Loucy (cell line): ENCODE data around the gene MGAM2.

Experiments
- CTCF ChIP-seq: fragments of 200-600 bp; sonication (generic); conservative IDR thresholded peaks from 2 replicates; pipeline ENCODE4 v1.5.1; 2014; ENCODE audit warnings: mild to moderate bottlenecking, antibody characterized with exemption, low read length
- EZH2phosphoT487 ChIP-seq: fragments of 200-600 bp; IDR thresholded peaks from 2 replicates; pipeline ENCODE4 v1.6.1; 2018; ENCODE audit warnings: antibody characterized with exemption, mild to moderate bottlenecking, moderate library complexity, borderline replicate concordance

- TF ChIP-seq CTCF (no peak), EZH2phosphoT487 (no peak)
These were observed 47.7 kb upstream of the MGAM2 start for GRCh38 chr7:142063551-142064442.
